Duodenal mucosa (tissue), 2 donors: ENCODE results near the gene ANKRD44.
A peak's percentile ranks its signal among the peaks of the same experiment; 100 is the strongest.

ENCODE experiments used
- H3K27ac ChIP-seq: one replicate; pipeline ENCODE4 v1.7.0; 2013; ENCODE audit warnings: low read depth, low read length
- H3K27me3 ChIP-seq, 2 donors: one replicate each; pipeline ENCODE4 v1.7.0; 2013; ENCODE audit warnings: low read length in 2 of 2, control low read depth in 1 of 2; ENCODE audit not compliant: insufficient read depth in 2 of 2, control insufficient read depth in 1 of 2
- H3K36me3 ChIP-seq, 2 donors: one replicate each; pipeline ENCODE4 v1.7.0; 2013; ENCODE audit warnings: low read length in 2 of 2, control low read depth in 1 of 2; ENCODE audit not compliant: insufficient read depth in 2 of 2, control insufficient read depth in 1 of 2
- H3K4me1 ChIP-seq, 2 donors: one replicate each; pipeline ENCODE4 v1.7.0; 2013; ENCODE audit warnings: low read length in 2 of 2, control low read depth in 1 of 2; ENCODE audit not compliant: insufficient read depth in 2 of 2, control insufficient read depth in 1 of 2
- H3K4me3 ChIP-seq, 2 donors: one replicate each; pipeline ENCODE4 v1.7.0; 2013; ENCODE audit warnings: low read length in 2 of 2, low read depth in 1 of 2
- H3K9ac ChIP-seq, 2 donors: one replicate each; pipeline ENCODE4 v1.7.0; 2013; ENCODE audit warnings: low read length in 2 of 2, low read depth in 1 of 2
- H3K9me3 ChIP-seq, 2 donors: one replicate each; pipeline ENCODE4 v1.7.0; 2013; ENCODE audit warnings: low read length in 2 of 2, control low read depth in 1 of 2; ENCODE audit not compliant: control insufficient read depth in 1 of 2

Gene ANKRD44

GRCh38 chr2:196965651-196966050 lies 344.9 kb downstream of the ANKRD44 start:
- H3K9me3 ChIP-seq = no peaks in the 10 kb centered on the region
- H3K27ac ChIP-seq = no peak overlapping the region
- peak overlapping the region in 1 of 2 donors; percentile 23 for H3K4me3 ChIP-seq
- no peaks in the 10 kb centered on the region for H3K36me3 ChIP-seq
- H3K4me1 ChIP-seq = peaks cover 2 to 9% of the 10 kb centered on the region in 2 donors
- H3K27me3 ChIP-seq = no peaks in the 10 kb centered on the region
- H3K9ac ChIP-seq = no peak overlapping the region

- Histone ChIP-seq H3K27ac (no peak overlapping the region), H3K4me1 (peaks cover 2 to 9% of the 10 kb centered on the region in 2 donors), H3K36me3 (no peaks in the 10 kb centered on the region), H3K4me3 (no peak overlapping the region), H3K9ac (no peak overlapping the region), H3K9me3 (no peaks in the 10 kb centered on the region), H3K27me3 (no peaks in the 10 kb centered on the region)
Observed at GRCh38 chr2:196963961-196964360, 346.6 kb downstream of the ANKRD44 start.

- no peak overlapping the region for H3K27ac ChIP-seq
- H3K4me1 ChIP-seq = peaks cover 0 to 9% of the 10 kb centered on the region in 2 donors
- no peaks in the 10 kb centered on the region for H3K36me3 ChIP-seq
- no peak overlapping the region for H3K4me3 ChIP-seq
- H3K27me3 ChIP-seq = no peaks in the 10 kb centered on the region
- H3K9ac ChIP-seq = no peak overlapping the region
- H3K9me3 ChIP-seq = no peaks in the 10 kb centered on the region
Observed at GRCh38 chr2:196963043-196963442, 347.5 kb downstream of the ANKRD44 start.

- Histone ChIP-seq H3K27me3 (no peaks in the 10 kb centered on the region), H3K36me3 (no peaks in the 10 kb centered on the region), H3K4me1 (peaks cover 0 to 9% of the 10 kb centered on the region in 2 donors), H3K27ac (no peak overlapping the region), H3K9me3 (no peaks in the 10 kb centered on the region), H3K9ac (no peak overlapping the region), H3K4me3 (no peak overlapping the region)
Observed at GRCh38 chr2:196962325-196962724, 348.3 kb downstream of the ANKRD44 start.

- Histone ChIP-seq H3K27me3 (no peaks in the 10 kb centered on the region), H3K4me1 (peaks cover 0 to 9% of the 10 kb centered on the region in 2 donors), H3K9ac (no peak overlapping the region), H3K9me3 (no peaks in the 10 kb centered on the region), H3K4me3 (no peak overlapping the region), H3K27ac (no peak overlapping the region), H3K36me3 (no peaks in the 10 kb centered on the region)
Observed at GRCh38 chr2:196961889-196962288, 348.7 kb downstream of the ANKRD44 start.

GRCh38 chr2:196959734-196960338 lies 350.7 kb downstream of the ANKRD44 start:
- H3K4me1 ChIP-seq = peaks cover 0 to 5% of the 10 kb centered on the region in 2 donors
- H3K27me3 ChIP-seq = no peaks in the 10 kb centered on the region
- H3K36me3 ChIP-seq = no peaks in the 10 kb centered on the region
- H3K27ac ChIP-seq = no peak overlapping the region
- H3K4me3 ChIP-seq = no peak overlapping the region
- no peak overlapping the region for H3K9ac ChIP-seq
- no peaks in the 10 kb centered on the region for H3K9me3 ChIP-seq

- H3K4me1 ChIP-seq = peaks cover 0 to 5% of the 10 kb centered on the region in 2 donors
- no peaks in the 10 kb centered on the region for H3K27me3 ChIP-seq
- H3K27ac ChIP-seq = no peak overlapping the region
- no peaks in the 10 kb centered on the region for H3K9me3 ChIP-seq
- H3K36me3 ChIP-seq = no peaks in the 10 kb centered on the region
- no peak overlapping the region for H3K9ac ChIP-seq
- H3K4me3 ChIP-seq = no peak overlapping the region
Observed at GRCh38 chr2:196959281-196959680, 351.3 kb downstream of the ANKRD44 start.

GRCh38 chr2:196957881-196958525 lies 352.6 kb downstream of the ANKRD44 start:
- Histone ChIP-seq H3K27me3 (no peaks in the 10 kb centered on the region), H3K36me3 (no peaks in the 10 kb centered on the region), H3K27ac (no peak overlapping the region), H3K4me1 (no peaks in the 10 kb centered on the region), H3K9ac (no peak overlapping the region), H3K9me3 (no peaks in the 10 kb centered on the region), H3K4me3 (no peak overlapping the region)

- no peaks in the 10 kb centered on the region for H3K27me3 ChIP-seq
- no peaks in the 10 kb centered on the region for H3K9me3 ChIP-seq
- no peak overlapping the region for H3K27ac ChIP-seq
- no peaks in the 10 kb centered on the region for H3K36me3 ChIP-seq
- no peak overlapping the region for H3K9ac ChIP-seq
- H3K4me1 ChIP-seq = no peaks in the 10 kb centered on the region
- H3K4me3 ChIP-seq = no peak overlapping the region
Observed at GRCh38 chr2:196957442-196957841, 353.1 kb downstream of the ANKRD44 start.

GRCh38 chr2:196956069-196956468 lies 354.5 kb downstream of the ANKRD44 start:
- no peaks in the 10 kb centered on the region for H3K27me3 ChIP-seq
- H3K27ac ChIP-seq = no peak overlapping the region
- H3K9ac ChIP-seq = no peak overlapping the region
- H3K9me3 ChIP-seq = no peaks in the 10 kb centered on the region
- H3K4me1 ChIP-seq = no peaks in the 10 kb centered on the region
- no peak overlapping the region for H3K4me3 ChIP-seq
- no peaks in the 10 kb centered on the region for H3K36me3 ChIP-seq
